ENCODE results near the gene KEL.
A peak's percentile ranks its signal among the peaks of the same experiment; 100 is the strongest.

KEL gene

DNA sequence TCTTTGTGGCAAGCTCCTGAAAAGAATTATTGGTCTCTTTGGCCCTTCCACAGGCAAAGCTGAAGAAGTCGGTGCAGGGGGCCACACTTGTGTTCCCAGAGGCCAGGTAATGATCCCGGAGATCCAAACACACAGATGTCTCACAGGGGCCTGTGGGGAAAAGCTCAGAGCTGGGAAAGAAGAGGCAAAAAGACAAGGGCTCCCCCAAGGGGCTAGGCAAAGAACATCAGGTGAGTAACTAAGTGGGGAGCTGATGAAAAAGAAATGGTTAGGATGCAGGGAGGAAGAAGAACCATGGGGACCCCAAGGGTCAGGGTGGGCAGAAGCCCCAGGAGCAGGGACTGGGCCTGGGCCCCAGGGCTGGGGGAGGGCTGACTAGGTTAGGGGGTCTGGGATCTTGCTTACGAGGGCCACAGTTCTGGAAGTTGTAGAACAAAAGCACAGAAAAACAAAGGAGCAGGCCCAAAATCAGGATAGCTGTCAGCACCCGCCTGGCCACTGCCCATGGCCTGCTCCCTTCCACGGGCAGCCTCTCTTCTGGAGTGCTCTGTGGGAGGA, 1.1 kb downstream of the KEL start:
- no peak for DNase-seq

- DNase-seq = no peak
Measured at GRCh38 chr7:142959202-142959601, 3.0 kb downstream of the KEL start.

DNA sequence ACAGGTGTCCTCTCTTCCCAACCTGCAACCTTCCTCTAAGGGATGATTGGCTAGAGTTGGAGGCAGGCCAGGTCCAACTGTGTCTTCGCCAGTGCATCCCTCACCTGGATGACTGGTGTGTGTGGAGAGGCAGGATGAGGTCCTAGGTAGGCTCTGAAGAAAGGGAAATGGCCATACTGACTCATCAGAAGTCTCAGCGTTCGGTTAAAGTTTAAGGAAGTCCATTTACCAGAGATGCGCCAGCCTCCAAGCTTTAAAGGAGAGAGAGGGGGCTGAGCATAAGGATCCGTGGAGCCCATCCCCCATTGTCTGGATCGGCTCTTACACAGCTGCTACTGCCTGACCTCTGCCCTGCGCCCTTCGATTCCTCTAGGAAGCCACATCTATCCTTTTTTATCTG, 4.4 kb downstream of the KEL start:
- DNase-seq = no peak

DNA sequence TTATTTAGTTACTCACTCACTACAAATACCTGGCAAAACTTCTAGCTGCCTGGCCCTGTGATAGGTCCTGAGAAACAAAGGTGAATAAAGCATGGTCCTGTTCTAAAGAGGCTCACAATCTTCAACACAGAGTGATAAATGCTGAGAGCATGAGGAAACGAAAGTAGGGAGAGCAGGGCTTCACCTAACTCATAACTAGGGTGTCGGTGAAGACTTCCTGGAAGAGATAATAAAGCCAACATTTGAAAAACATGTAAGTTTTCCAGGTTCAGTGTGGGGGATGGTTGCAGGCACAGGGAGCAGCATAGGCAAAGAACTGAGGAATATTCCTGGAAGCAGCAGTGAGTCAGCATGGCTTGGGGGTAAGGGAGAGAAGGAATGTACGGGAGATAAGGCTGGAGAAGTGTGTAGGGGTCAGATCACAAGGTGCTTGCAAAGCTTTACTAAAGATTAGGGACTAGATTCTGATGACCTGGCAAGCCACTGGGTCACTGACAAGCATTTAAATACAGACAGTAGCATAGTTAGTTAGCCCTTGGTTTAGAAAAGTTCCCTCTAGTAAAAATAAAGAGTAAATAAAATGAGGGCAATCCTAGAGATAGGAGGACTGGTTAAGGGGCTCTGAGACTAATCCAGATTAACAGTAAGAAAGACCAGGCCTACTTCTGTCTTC, 5.1 kb downstream of the KEL start:
- DNase-seq = no peak

- DNase-seq = no peak
Measured at GRCh38 chr7:142954680-142955268, 7.4 kb downstream of the KEL start.

DNA sequence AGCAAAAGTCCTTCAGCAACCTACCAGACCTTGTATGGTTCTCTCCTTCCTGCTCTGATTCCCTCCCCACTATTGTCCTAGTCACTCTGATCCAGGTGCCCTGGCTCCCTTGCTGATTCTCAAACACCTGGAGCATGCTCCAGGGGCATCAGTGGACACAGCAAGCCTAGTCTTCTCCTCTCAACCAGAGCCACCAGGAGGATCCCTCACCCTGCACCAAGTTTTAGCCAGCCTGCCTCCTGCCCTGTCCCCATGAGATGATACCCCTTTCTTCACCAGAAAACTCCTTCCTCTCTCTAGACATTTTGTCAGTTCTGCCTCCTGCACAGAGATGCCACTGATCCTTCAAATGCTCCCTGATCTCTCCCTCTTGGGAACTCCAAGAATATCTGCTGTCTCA, 11.9 kb downstream of the KEL start:
- no peak for DNase-seq

DNA sequence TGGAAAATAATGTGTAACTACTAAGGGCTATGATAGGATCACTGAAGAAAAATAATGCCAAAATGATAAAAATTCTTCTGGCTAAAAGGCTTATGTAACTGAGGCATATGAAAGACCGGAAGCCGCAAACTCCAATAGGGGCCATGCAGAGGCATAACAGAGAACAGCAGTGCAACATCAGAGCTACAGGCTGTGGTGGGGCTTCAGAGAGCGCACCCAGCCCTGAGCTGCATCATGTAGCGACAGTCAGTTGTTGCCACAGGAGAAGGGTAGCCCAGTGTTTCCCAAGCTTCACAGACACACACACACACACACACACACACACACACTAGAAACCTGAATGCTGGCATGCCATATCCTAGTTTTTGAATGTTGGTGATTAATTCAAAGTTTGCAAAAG, 13.6 kb downstream of the KEL start:
- no peak for DNase-seq

DNA sequence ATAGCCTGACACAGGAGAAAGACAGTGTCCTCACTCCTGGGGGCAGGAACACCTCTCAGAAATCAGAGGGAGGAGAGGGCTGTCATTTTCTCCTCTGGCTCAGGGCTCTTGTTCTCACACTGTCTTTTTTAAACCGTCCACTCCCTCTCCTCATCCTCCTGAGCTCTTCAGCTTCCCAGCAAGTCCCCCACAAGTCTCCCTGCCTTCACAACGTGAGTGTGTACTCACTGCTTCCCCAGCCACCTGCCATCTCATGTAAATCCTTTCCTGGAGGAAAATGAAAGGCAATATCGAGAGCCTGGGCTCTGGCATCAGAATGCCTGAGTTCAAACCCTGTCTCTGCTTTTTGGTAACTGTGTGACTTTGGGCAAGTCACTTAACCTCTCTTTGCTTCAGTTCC, 17.2 kb downstream of the KEL start:
- DNase-seq = no peak

DNA sequence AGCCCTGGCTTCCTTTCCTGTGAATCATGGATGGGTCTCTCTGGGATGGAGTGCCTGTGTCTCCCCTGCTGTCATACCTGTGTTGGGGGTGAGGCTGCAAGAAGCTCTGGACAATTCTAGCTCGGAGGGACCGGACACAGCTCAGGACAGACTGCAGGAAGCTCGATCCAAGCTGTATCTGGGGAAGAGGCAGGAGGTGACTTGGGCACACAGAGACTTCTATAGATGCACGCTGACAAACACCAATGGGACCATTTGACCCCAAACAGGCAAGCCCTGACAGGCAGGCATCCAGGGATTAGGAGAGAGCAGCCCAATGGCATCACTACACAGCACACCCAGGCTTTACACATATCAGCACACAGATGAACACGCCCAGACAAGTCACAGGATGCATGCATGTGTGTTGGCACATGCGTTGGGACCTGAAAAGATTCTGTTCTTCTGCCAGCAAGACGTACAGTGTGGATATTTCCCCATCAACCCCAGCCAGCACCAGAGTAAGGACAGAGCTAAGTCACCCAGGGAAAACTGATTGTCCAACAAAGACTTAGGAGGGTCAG, 18.4 kb downstream of the KEL start:
- DNase-seq = no peak

DNA sequence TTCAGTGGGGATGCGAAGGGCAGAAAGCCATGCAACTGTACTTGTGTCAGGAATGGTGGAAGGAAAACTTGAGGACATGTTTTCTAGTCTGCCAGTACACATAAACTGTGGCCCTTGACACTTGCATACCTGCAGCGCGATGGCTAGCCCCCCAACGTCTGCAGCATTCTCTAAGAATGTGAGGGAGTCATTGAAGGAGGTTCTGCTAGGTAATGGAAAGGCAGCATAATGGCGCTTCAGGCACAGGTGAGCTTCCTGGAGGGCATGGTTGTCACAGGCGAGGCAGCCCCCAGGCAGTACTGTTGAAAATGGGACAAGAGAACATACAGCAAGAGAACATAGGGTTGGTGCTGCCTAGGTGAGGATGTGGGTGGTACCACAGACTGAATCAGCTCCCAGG, 19.4 kb downstream of the KEL start:
- DNase-seq = no peak

GRCh38 chr7:142941541-142941940, 20.6 kb downstream of the KEL start:
- no peak for DNase-seq

GRCh38 chr7:142940966-142941535, 21.1 kb downstream of the KEL start:
- DNase-seq = no peak

- DNase-seq = peak; percentile 10
Measured at GRCh38 chr7:142939226-142939910, 22.8 kb downstream of the KEL start, which contains the start of gene LLCFC1. Gene LLCFC1, plus strand, starts transcription at chr7:142939484. Its CDS starts 138 bp downstream, at chr7:142939622.

DNA sequence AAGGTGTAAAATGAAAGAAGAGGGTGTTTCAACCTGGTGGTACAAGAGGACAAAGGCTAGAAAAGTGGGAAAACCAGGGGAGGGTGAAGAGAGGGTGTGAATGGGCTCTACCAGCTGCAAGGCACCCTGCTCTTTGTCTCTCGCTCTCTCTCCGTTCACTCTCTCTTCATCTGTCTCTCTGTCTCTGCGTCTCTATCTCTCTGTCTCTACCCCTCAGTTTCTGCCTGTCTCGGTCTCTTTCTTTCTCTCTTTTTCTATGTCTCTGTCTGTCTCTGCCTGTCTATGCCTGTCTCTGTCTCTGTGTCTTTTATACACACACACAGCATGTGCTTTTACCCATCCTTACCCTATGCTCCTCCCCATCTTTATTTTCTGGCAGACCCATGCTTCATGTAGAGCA, 23.6 kb downstream of the KEL start:
- DNase-seq = no peak

GRCh38 chr7:142935941-142936565, 26.1 kb downstream of the KEL start:
- DNase-seq = no peak

GRCh38 chr7:142934056-142934455, 28.1 kb downstream of the KEL start:
- DNase-seq = no peak

- DNase-seq = no peak
Measured at GRCh38 chr7:142933624-142934023, 28.5 kb downstream of the KEL start, which contains the start of gene TRPV5. Gene TRPV5, minus strand, starts transcription at chr7:142933746. Its CDS starts 287 bp downstream, at chr7:142933459.

DNA sequence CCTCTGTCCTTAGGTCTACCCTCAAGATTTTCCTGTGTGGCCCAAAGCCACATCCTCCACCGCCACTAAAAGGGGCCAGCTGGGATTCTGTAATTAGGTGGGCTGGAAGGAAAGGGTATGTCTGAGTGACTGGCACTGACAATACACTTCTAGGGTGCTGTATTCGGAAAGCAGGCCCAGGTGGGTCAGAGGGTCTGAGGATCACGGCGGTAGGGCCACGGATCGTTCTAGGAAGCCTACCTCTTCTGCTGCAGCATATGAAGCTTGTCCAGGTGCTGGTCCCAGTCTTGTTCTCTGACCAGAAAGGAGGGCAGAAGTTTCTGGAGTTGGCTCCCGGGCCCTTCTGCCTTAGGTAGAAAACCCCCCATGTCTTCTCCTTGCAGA, 29.1 kb downstream of the KEL start:
- DNase-seq = no peak

- DNase-seq = no peak
Measured at GRCh38 chr7:142932386-142933091, 29.6 kb downstream of the KEL start.

DNA sequence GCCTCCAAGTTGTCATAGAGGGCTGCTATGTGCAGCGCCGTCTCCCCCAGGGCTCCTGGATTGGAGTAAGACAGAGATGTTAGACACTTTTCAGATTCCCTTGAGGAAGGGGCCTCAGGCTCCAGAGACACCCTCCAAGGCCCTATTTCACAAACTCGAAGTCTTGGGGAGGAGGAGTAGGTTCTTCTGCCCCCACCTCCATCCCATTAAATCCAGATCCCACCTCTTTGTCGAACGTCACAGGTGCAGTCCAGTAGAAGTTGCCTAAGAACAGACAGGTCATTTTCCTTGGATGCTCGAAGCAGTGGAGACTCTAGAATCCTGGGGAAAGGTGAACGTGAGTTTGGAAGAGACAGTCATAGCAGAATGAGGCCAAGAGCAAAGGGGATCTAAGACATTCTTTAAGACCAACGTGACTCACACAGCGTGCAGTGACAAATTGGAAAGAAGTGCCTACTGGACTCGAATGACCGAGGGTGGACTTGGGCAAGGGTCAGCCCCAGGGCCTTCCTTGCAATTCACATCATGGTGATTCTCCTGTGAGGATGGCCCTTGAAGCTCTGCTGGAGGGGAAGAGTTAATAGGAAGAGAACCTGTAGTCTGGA, 31.9 kb downstream of the KEL start:
- no peak for DNase-seq

DNA sequence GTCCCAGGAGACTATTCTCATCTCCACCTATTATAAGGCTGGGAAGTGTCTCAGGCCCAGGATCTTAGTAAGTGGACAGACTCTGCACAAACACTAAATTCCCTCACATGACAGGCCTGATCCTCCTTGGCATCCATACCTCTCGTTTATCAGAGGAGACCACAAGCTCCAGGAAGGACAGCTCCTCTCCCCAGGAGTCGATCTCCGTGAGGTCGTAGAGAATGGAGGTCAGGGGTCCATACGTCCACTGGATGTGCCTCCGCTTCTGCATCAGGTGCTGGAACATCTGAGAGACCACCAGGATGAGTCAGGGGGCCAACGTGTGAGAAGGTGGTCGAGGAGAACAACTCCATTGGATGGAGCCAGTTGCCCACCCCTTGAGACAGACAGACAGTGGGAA, 34.2 kb downstream of the KEL start:
- no peak for DNase-seq

Measured in CD4-positive, alpha-beta T cell treated with Interleukin-17A for 1 hour (primary cell).